SK-N-DZ (cell line): Measurements from ENCODE around the gene CCT4.

Experiments
- small RNA-seq, 2 experiments: library from RNA; depleted of rRNA; stranded (forward); fragments of <200 nt; gene quantifications; one replicate each; pipeline ENCODE3, GENCODE V24; 2014

Gene CCT4

Small RNA genes lying within 50 kb of the gene (small RNA-seq; reads per million reads assigned to genes)
- 0 reads per million in 2 experiments for gene RF00019
